COLO668 (cell line): ENCODE results near the gene DVL1.
"Not testable (repeated sequence)": the region's sequence is repeated elsewhere in the genome, so short reads cannot be mapped to it uniquely, and the experiment has no call there.

Experiments used
- DNase-seq: peaks from one replicate; lab custom pipeline; 2025; ENCODE audit not compliant: unreplicated experiment; lab: John Stamatoyannopoulos, UW

DVL1 gene

GRCh38 chr1:1328254-1328653 is 21.0 kb downstream of the DVL1 start:
- DNase-seq, result no peak

- no peak for DNase-seq
These were observed 21.9 kb downstream of the DVL1 start for GRCh38 chr1:1327291-1327690.

GRCh38 chr1:1326075-1326605 is 23.1 kb downstream of the DVL1 start:
- DNase-seq, result no peak

GRCh38 chr1:1325288-1326074 is 23.7 kb downstream of the DVL1 start:
- DNase-seq, result peak; percentile 92

GRCh38 chr1:1324524-1325287 is 24.5 kb downstream of the DVL1 start, which contains the start of the genes CPTP and INTS11:
CPTP (plus strand) TSS chr1:1324802; CDS start chr1:1326911, 2,109 bp downstream.
INTS11 (minus strand) TSS chr1:1324660; CDS start chr1:1324608, 52 bp downstream.
- peak; percentile 99 for DNase-seq

- no peak for DNase-seq
These were observed 25.1 kb downstream of the DVL1 start for GRCh38 chr1:1324084-1324523.

- no peak for DNase-seq
These were observed 26.3 kb downstream of the DVL1 start for GRCh38 chr1:1322952-1323351.

GRCh38 chr1:1322418-1322817 is 26.8 kb downstream of the DVL1 start:
- DNase-seq, result no peak

- DNase-seq, result no peak
These were observed 27.7 kb downstream of the DVL1 start for GRCh38 chr1:1321477-1321876.

GRCh38 chr1:1320666-1321448 is 28.4 kb downstream of the DVL1 start:
- no peak for DNase-seq

- no peak for DNase-seq
These were observed 29.6 kb downstream of the DVL1 start for GRCh38 chr1:1319646-1319941.

GRCh38 chr1:1318777-1319645 is 30.2 kb downstream of the DVL1 start:
- DNase-seq, result no peak

- DNase-seq, result peak; percentile 90
These were observed 31.0 kb downstream of the DVL1 start for GRCh38 chr1:1318131-1318652.

- no peak for DNase-seq
These were observed 31.8 kb downstream of the DVL1 start for GRCh38 chr1:1317420-1317819.

GRCh38 chr1:1316199-1316598 is 33.0 kb downstream of the DVL1 start:
- DNase-seq, result not testable (repeated sequence)

GRCh38 chr1:1315435-1315954 is 33.7 kb downstream of the DVL1 start:
- DNase-seq, result no peak

GRCh38 chr1:1314678-1315335 is 34.4 kb downstream of the DVL1 start:
- no peak for DNase-seq

- no peak for DNase-seq
These were observed 35.0 kb downstream of the DVL1 start for GRCh38 chr1:1314237-1314586.

- DNase-seq, result no peak
These were observed 35.5 kb downstream of the DVL1 start for GRCh38 chr1:1313500-1314236.
